SIG-M5 (cell line): ENCODE results near the gene ADAM19.

Experiments used
- DNase-seq: peaks from one replicate; lab custom pipeline; 2025; lab: John Stamatoyannopoulos, UW

ADAM19 gene

GRCh38 chr5:157516006-157516405, 59.6 kb downstream of the ADAM19 start:
- no peak for DNase-seq

- no peak for DNase-seq
Measured at GRCh38 chr5:157514974-157515373, 60.6 kb downstream of the ADAM19 start.

GRCh38 chr5:157513182-157513581, 62.4 kb downstream of the ADAM19 start:
- no peak for DNase-seq

- DNase-seq = no peak
Measured at GRCh38 chr5:157511651-157512644, 63.6 kb downstream of the ADAM19 start.

GRCh38 chr5:157510682-157511081, 64.9 kb downstream of the ADAM19 start:
- DNase-seq = no peak

GRCh38 chr5:157509587-157509986, 66.0 kb downstream of the ADAM19 start:
- no peak for DNase-seq

GRCh38 chr5:157509093-157509492, 66.5 kb downstream of the ADAM19 start:
- DNase-seq = no peak

GRCh38 chr5:157506981-157507780, 68.4 kb downstream of the ADAM19 start:
- DNase-seq = no peak

- no peak for DNase-seq
Measured at GRCh38 chr5:157506066-157506590, 69.4 kb downstream of the ADAM19 start.

GRCh38 chr5:157505496-157505895, 70.1 kb downstream of the ADAM19 start:
- no peak for DNase-seq

- DNase-seq = no peak
Measured at GRCh38 chr5:157504053-157504452, 71.5 kb downstream of the ADAM19 start.

GRCh38 chr5:157502143-157502647, 73.4 kb downstream of the ADAM19 start:
- peak; percentile 70 for DNase-seq

GRCh38 chr5:157497875-157498611, 77.5 kb downstream of the ADAM19 start:
- no peak for DNase-seq

- no peak for DNase-seq
Measured at GRCh38 chr5:157496864-157497263, 78.7 kb downstream of the ADAM19 start.

- no peak for DNase-seq
Measured at GRCh38 chr5:157494178-157494832, 81.3 kb downstream of the ADAM19 start.

GRCh38 chr5:157492886-157493285, 82.7 kb downstream of the ADAM19 start:
- DNase-seq = no peak

- DNase-seq = no peak
Measured at GRCh38 chr5:157491471-157491995, 84.0 kb downstream of the ADAM19 start.

- DNase-seq = no peak
Measured at GRCh38 chr5:157487358-157487757, 88.2 kb downstream of the ADAM19 start.

- DNase-seq = no peak
Measured at GRCh38 chr5:157486861-157487260, 88.7 kb downstream of the ADAM19 start.

GRCh38 chr5:157486221-157486681, 89.3 kb downstream of the ADAM19 start:
- no peak for DNase-seq

GRCh38 chr5:157485811-157486210, 89.8 kb downstream of the ADAM19 start:
- no peak for DNase-seq
